ENCODE data around the gene NAGLU.

The NAGLU gene

DNA sequence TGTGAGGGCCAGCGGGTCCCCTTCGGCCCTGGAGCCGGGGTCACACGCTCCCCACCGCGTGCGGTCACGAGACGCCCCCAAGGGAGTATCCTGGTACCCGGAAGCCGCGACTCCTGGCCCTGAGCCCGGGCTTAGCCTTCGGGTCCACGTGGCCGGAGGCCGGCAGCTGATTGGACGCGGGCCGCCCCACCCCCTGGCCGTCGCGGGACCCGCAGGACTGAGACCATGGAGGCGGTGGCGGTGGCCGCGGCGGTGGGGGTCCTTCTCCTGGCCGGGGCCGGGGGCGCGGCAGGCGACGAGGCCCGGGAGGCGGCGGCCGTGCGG, at the start of gene NAGLU:
Gene NAGLU (plus strand): TSS at position 194 of the 324 bp plus-strand sequence. CDS start 32 bp downstream, at position 226.
- DNase-seq = peak; percentile 74

DNA sequence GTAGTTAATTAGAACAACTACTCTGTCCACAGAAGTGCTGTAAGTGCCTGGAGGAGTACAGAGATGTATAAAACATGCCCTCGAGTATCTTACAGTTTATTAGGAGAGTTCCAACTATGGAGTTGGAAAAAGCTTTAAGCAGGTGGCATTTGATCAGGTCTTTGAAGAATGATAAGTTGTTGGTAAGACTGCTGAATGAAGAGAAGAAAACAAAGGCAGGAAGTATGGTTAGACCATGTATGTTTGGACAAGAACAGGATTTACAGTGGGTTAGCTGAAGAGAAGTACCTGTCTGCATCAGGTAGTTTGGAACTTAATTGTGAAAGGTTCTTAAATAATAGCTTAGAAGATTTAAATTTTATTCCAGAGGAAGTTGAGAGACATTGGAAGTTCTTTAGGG, 48.0 kb upstream of the NAGLU start:
- no peak for DNase-seq

DNA sequence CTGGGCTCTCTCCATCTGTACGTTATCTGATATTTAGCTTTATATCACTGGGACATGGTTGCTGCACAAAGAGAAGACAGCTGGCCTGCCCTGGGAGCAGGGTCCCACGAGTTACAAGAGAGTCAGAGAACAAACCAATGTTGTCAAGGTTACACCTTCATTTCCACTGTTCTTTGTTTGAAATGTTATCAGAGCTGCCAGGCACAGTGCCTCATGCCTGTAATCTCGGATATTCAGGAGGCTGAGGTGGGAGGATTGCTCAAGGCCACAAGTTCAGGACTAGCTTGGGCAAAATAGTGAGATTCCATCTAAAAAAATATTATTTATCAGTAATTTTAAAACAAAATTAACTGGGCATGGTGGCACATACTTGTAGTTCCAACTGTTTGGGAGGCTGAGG, 42.7 kb upstream of the NAGLU start:
- no peak for DNase-seq

DNA sequence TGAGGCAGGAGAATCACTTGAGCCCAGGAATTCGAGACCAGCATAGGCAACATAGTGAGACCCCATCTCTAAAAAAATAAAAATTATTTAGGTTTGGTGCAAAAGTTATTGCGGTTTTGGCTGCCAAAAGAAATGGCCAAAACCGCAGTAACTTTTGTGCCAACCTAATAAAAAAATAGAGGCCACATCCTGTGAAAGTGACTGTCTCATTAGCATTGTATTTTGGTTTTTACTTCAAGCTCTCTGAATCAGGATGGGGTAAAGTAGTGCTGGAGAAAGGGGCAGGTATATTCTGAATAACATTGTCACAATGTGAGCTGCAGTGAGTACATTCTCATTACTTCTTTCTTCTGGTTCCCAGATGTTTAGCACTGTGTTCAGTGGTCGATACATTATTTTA, 41.4 kb upstream of the NAGLU start:
- no peak for DNase-seq

DNA sequence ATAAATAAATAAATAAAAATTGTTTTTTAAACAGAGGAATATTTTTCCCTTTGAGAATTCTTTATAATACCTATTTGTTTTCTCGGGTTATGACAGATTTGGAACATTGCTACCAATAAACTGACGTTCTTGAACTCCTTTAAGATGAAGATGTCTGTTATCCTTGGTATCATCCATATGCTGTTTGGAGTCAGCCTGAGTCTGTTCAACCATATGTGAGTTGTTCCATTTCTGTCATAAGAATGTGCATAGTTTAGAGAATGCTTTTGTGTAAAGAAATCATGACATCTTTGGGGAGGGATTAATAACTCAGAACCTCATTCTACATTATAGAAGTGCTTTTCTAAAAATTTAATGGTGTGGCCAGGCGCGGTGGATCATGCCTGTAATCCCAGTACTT, 37.2 kb upstream of the NAGLU start:
- no peak for DNase-seq

DNA sequence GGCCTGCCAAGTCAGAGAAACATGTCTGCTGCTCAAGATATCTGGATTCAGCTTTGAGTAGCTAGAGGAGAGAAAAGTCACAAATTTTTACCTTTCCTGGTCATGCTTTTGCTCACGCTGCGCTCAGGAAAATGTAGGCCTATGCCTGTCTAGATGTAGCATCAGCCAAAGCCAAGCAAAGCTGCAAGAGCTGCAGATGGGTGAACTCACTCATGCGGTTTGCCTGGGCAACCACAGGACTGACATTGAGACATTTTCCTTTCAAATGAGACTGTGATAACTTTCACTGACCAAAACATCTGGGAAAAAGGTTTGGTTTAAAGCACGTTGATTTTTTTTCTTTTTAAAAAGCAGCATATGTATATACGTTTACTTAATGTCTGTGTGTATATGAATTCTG, 34.0 kb upstream of the NAGLU start:
- no peak for DNase-seq

DNA sequence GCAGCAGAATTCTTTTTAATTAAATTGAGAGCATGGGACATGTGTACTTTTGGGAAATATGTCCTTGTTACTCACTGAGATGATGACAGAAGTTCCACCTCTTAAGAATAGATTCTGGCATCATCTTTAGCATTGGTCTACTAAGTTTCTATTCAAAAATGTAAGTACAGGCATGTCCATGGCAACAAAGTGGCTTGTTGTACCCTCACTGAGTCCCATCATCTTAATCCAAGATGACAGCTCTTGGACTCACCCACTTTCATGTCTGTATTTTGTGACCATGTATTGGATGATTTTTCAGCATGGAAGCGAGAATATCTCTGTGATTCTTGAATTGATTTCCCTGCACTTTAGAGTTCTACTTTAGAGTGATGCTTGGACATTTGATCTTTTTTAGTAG, 33.1 kb upstream of the NAGLU start:
- no peak for DNase-seq

DNA sequence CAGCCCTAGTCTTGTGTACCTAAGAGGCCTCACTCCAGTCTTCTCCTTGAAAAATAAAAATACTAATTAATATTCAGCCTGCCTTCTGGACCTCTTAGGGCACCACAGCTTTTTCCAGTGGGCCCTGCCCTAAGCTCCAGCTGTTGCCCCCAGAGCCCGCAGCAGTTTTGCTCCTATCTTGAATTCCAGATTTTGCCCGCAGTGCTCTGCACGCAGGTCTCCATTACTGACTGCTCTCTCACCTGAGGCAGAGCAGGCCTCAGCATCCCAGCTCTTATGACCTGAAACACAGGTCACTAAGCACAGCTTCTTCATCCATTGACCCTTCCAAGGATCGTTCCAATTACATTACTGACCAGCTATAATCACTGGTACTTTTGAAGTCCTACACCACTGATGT, 28.4 kb upstream of the NAGLU start:
- DNase-seq = no peak

DNA sequence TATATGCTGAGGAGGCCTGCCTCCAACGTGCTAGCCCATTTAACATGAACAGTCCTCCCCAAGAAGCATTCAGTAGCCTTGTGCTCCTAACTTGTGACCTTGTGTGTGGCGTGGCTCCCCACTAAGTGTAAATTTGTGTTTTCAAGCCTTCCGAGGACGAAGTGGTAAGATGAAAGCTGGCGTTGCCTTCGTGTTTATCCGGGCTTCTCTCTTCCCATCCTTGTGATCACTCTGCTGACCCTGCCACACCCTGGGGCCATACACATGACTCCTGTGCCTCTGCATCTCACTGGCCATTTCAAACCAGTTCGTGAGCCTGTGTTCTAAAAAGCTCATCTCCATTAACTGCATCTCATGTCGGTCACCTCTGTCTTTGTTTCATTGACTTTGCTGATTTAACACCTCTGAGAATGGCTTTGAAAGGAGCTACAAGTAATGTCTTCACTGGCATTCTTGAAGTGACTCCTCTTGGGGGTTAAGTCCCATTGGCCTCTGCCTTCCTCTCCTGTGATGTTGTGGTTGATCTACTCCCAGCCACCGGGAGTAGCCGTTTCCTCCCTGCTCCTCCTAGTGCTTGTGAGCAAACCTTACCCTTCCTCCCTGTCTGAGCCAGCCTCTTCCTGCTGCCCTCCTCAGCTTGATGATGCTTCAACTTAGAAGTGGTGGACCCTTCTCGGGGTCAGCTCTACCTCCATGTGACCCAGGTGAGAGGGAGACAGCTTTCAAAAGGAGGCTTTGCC, 27.4 kb upstream of the NAGLU start:
- DNase-seq = no peak

DNA sequence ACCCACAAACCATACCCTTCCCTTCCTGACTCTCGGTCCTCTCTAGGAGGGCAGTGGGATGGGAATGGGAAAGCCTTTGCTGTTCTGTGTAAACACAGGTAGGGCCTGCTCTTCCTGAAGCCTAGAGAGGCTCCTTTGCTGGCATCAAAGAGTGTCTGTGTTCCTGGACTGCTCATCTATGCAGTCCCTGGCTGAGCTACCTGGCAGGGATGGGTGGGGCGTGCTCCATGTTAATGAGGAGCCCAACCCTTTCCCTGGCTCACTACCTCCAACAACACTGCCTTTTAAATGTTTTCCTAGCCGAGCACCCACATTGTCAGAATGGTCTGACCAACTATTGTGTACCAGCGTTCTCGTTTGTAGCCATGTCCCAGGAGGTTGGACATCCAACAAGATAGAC, 26.6 kb upstream of the NAGLU start:
- DNase-seq = no peak

DNA sequence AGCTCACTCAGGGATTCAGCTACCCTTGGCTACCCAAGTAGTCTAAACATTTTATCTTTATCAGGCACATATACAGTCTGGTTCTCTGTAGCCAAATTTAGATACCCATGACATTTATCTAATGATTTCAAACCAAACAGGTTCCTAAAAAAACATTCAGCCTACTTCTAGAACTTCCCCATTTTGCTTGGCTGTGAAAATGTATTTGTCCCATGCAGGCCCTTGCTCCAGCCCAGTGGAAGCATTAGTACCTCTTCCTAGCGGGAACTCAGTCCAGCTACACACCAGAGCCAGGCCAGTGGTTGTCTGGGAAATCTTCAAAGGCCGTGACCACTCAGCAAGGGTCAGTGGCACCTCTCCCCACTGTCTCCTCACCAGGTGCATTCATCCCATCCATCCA, 26.2 kb upstream of the NAGLU start:
- DNase-seq = no peak

DNA sequence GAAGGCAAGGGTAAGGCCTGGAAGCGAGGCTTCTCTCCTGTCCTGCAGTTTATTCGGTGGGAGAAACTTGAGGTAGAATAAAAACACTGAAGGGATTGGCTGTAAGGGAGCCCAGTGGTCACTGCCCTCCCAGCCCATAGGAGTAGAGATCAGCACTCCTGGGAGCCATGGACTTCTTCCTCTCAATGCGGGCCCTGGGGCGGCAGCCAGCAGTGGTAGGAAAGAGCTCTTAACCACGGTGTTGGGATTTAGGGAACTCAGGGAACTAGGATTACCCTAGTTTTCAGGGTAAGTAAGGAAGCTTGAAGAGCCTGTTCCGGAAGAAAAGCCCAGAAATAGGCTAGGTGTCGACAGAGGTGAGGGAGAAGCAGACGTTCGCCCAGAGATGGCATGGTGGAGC, 23.8 kb upstream of the NAGLU start:
- DNase-seq = no peak

DNA sequence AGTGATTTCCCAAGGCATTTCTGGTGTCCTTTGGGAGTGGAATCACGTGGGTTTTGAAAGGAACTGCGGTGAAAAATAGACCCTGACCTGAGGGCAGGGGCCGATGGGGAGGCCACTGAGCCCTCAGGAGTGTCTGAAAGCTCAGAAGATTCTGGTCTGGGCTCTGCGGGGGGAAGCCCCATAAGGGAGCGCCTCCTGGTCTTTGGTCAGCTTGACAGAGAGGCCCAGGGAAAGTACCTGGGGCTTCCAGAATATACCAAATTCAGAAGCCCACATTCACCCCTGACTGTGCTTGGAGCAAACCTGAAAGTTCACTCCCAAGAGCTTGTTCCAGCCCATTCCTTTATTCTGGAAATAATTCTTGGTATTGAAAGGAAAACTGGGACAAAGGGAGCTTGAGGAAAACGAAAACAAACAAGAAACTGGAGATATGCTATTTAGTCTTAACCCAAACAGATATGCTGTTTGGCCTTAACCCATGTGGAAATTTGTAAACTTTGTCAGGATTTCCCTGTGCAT, 23.2 kb upstream of the NAGLU start:
- no peak for DNase-seq

DNA sequence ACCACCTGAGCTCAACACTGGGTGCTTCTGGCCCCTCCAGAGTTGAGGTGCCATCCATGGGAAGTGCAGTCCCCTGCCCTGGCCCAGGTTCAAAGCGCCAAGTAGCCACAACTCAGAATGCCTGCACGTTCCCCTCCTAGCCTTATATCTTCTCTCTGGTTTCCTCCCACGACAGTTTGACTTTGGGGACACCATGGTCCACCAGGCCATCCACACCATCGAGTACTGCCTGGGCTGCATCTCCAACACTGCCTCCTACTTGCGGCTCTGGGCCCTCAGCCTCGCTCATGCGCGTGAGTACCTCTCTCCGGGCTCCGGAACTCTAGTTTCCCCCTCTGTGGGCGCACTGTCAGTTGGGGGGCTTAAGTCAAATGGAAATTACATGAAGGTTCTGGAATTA, 22.4 kb upstream of the NAGLU start:
- no peak for DNase-seq

DNA sequence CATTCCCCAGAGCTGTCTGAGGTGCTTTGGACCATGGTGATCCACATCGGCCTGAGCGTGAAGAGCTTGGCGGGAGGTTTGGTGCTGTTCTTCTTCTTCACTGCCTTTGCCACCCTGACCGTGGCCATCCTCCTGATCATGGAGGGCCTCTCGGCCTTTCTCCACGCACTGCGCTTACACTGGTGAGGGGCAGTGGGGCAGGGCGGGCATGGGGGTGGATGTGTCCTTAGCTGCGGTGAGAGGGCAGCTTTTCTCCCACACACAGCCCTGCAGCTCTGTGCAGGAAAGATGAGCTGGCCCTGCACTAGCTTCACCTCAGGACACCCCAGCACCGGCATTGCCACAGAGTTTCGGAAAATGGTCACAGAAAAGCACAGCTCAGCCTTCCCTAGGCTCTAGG, 21.8 kb upstream of the NAGLU start:
- no peak for DNase-seq

DNA sequence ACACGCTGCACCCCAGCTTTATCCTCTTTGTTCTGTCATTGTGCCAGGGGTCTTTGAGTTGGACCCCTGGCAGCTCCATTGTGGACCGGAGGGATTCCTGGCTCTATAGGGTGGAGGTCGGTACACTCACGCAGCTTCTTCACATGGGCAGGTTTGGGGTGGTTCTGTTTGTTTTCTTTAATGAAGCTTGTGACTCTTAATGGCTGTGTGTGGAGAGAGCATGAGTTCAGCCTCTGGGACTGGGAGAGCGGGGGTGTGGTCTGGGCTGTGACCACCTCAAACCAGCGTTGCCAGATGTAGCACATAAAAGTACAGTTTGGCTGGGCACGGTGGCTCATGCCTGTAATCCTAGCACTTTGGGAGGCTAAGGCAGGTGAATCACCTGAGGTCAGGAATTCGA, 21.2 kb upstream of the NAGLU start:
- DNase-seq = no peak

DNA sequence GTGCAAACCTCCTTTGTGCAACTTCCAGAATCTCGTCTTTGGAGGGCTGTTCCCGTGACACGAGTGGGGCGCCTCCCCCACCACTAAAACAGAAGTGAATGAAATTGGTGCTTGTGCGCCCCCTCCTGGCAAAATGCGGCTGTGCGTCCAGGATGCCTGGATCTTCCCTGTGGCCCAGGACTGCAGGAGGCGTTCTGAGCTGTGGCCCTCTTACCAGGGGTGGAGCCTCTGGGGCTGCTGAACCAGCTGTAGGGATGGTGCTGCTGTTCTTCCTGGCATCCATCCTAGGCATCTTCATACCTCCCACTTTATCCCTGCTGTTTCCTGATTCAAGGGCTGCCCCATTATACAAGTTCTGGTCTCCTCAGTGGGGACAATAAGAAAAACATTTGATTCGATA, 18.5 kb upstream of the NAGLU start:
- DNase-seq = peak; percentile 70

DNA sequence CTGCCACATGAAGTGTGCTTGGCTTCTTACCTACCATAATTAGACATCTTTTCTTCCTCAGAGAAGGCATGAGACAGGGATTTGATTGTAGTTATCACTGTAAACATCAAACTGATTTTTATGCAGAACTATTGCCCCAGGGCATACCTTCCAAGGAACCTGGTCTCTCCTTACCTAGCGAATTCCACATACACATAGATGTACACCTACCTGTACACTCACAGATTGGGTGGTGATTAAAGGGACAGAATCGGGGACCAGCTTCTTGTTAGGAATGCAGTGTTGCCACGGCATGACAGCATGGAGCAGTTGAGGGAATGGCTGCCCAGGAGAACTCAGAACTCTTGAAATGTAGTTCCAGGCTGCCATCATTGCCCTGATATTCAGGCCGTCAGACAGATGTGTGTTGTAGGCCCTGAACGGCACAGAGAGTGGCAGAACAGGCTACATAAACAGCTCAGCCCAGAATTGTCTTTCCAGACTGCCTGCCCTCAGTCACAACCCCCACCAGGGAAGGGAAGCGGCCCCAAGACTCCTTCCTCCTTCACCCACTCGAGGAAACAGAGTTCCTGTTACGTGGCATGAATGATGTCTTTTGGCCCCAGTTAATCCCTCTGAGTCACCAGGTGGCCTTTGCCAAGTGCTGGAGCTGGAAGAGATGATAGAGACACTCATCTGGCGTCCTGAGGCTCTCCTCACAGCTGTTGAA, 17.8 kb upstream of the NAGLU start:
- DNase-seq = no peak

DNA sequence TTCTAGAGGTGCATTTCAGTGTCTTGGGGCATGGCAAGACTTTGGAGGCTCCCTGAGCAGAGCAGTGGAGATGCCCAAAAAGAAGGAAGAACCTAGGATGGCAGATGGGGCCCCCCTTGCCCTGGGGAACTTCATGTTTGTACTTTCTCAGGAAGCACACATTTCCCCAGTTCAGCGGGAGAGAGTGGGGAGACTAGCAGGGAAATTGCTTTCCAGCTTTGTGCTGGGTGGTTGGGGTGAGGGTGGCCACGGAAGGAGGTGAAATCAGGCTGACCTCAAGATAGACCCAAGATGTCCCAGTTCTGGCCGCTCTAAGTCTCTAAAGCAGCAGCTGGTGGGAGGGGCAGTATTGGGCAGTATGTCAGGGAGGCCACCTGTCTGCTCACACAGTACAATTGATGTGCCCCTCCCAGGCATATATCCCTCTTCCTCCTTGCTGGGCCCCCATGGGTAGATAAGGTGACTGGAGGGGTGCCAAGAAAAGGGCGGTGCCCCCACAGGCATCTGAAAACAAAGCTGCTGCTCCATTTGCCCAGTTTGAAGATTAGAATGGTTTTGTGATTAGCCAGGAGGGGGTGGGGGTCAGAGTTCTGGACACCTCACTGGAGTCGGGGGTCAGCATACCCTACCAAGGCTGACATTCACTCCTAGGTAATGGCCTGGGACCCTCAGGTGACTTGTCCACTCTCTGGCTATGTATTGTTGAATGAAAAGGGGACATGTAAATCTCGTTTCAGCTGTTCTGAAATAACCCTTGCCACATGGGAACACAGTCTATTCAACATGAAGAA, 17.1 kb upstream of the NAGLU start:
- DNase-seq = no peak

DNA sequence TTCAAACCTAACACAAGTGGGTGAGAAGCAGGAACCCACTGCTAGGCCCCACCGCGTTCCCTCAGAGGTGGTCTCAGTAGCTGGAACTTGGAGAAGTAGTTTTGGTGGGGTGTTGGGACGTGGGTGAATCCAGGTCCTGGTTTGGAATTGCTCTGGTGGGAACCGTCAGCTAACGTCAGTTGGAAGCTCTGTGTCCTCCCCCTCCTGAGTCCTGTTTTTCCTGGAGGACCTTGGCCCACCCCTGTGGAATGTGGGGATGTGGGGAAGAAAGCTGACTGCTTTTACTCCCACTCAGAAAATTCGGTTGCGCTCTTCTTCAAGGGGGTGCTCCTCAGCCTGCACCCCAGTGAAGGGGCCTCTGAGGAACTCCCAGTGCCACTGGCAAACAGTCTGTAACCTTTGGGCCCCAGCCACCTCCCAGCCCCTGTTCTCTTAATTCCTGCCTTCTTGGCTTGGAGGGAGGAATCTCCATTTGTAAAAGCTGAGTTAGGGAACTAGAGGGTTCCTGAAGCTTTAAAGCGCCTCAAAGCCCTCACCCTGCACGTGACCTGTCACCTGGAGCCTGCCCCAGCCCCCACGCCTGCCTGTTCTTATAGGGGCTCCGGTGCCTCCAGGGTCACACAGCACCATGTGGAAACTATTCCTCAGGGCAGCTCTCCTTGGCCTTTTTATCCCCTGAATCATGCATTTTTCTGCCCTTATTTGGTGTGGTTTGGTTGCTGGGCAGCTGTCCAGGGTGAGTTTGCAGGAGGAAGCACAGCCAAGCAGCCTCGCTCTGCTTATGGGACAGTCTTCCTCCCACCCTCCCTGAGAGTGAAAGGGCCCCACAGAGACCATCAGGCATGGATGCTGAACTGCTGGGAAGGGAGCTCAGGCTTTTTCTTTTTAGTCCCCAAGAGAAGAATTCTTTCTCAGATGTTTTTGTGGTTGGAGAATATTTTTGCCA, 16.2 kb upstream of the NAGLU start:
- no peak for DNase-seq

DNA sequence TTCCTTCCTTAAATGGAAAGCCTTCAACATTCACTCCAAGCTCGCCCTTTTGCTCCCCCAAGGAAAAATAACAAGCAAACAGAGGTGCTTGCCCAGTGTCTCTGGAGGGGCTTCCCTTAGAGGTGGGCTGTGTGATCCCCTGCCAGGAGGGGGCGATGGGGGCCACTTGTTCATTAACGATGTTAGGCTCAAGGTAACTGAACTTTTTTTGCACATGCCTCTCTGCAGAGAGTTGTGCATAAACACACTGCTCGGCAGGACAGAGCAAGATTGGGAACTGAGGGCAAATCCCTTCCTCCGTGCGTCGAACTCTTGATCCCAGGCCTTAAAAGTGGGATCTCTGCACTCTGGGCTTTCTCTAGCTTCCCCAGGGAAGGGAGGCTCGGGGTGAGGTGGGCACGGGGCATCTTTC, 15.5 kb upstream of the NAGLU start:
- no peak for DNase-seq

DNA sequence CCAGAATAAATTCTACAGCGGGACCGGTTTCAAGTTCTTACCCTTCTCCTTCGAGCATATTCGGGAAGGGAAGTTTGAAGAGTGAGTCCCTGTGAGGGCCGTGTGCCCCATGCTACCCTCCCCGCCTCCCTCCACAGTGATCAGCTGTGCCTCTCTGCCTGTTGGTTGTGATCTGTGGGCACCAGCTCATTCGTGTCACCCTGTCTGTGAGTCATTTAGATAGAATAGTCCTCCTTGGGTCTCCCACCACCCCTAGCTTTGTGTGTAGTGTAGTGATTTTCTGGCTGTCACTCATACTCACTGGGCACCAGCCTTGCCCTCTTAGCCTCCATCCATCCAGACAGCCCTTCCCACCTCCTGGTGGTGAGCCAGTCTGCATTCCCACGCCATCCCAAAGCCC, 15.0 kb upstream of the NAGLU start:
- DNase-seq = no peak

Measured in activated effector memory CD4-positive, alpha-beta T cell treated with Interleukin-2 at 50 U/mL for 16 hours (primary cell).